Measurements from ENCODE around the gene PLXNA4.

The PLXNA4 gene

GRCh38 chr7:132560825-132561529 is 15.3 kb downstream of the PLXNA4 start:
- DNase-seq = no peak

GRCh38 chr7:132560105-132560504 is 16.2 kb downstream of the PLXNA4 start:
- no peak for DNase-seq

- no peak for DNase-seq
Observed at GRCh38 chr7:132558815-132559214, 17.5 kb downstream of the PLXNA4 start.

- DNase-seq = no peak
Observed at GRCh38 chr7:132557489-132558044, 18.7 kb downstream of the PLXNA4 start.

- no peak for DNase-seq
Observed at GRCh38 chr7:132554446-132554845, 21.8 kb downstream of the PLXNA4 start.

GRCh38 chr7:132553031-132553430 is 23.2 kb downstream of the PLXNA4 start:
- no peak for DNase-seq

- no peak for DNase-seq
Observed at GRCh38 chr7:132551886-132552285, 24.4 kb downstream of the PLXNA4 start.

GRCh38 chr7:132551439-132551838 is 24.8 kb downstream of the PLXNA4 start:
- no peak for DNase-seq

GRCh38 chr7:132548489-132549078 is 27.7 kb downstream of the PLXNA4 start:
- no peak for DNase-seq

- DNase-seq = no peak
Observed at GRCh38 chr7:132547821-132548220, 28.4 kb downstream of the PLXNA4 start.

- no peak for DNase-seq
Observed at GRCh38 chr7:132546366-132547127, 29.7 kb downstream of the PLXNA4 start.

GRCh38 chr7:132545756-132546155 is 30.5 kb downstream of the PLXNA4 start:
- DNase-seq = no peak

- no peak for DNase-seq
Observed at GRCh38 chr7:132544999-132545398, 31.3 kb downstream of the PLXNA4 start.

GRCh38 chr7:132544025-132544424 is 32.2 kb downstream of the PLXNA4 start:
- DNase-seq = no peak

GRCh38 chr7:132542895-132543294 is 33.4 kb downstream of the PLXNA4 start:
- DNase-seq = no peak

GRCh38 chr7:132541656-132542055 is 34.6 kb downstream of the PLXNA4 start:
- no peak for DNase-seq

- DNase-seq = no peak
Observed at GRCh38 chr7:132537456-132538145, 38.7 kb downstream of the PLXNA4 start.

GRCh38 chr7:132536654-132537395 is 39.4 kb downstream of the PLXNA4 start:
- DNase-seq = no peak

GRCh38 chr7:132533916-132534315 is 42.4 kb downstream of the PLXNA4 start:
- DNase-seq = no peak

- DNase-seq = no peak
Observed at GRCh38 chr7:132532281-132532680, 44.0 kb downstream of the PLXNA4 start.

- DNase-seq = no peak
Observed at GRCh38 chr7:132531562-132531961, 44.7 kb downstream of the PLXNA4 start.

- DNase-seq = no peak
Observed at GRCh38 chr7:132528695-132529094, 47.6 kb downstream of the PLXNA4 start.
